Activated T-helper 17 cell treated with anti-CD3 and anti-CD28 coated beads, Interleukin-2, amount 50 U/mL, for 72 hours (primary cell): ENCODE measurements around the gene VSIG10. TPM values are rescaled to one million over a fixed set of nuclear protein-coding genes. Genes with fewer than 3 reads are reported as not detected.
A peak's percentile ranks its signal among the peaks of the same experiment; 100 is the strongest.

Source experiments
- ATAC-seq: fragments of 150-1000 bp; cut with Tn5 transposase; replicated peaks from 2 replicates; pipeline ENCODE4 v1.10.0; 2021; ENCODE audit warnings: mild to moderate bottlenecking, moderate library complexity
- H3K27ac Mint-ChIP-seq: one replicate; pipeline ENCODE4 v1.8.0; 2022; ENCODE audit warnings: mixed read lengths
- H3K27me3 Mint-ChIP-seq: one replicate; pipeline ENCODE4 v1.8.0; 2022; ENCODE audit warnings: mixed read lengths
- H3K36me3 Mint-ChIP-seq: one replicate; pipeline ENCODE4 v1.8.0; 2022; ENCODE audit warnings: low read depth, mild to moderate bottlenecking, mixed read lengths
- H3K4me1 Mint-ChIP-seq: one replicate; pipeline ENCODE4 v1.8.0; 2022; ENCODE audit warnings: mixed read lengths
- H3K4me3 Mint-ChIP-seq: one replicate; pipeline ENCODE4 v1.8.0; 2022; ENCODE audit warnings: mild to moderate bottlenecking, mixed read lengths
- H3K9me3 Mint-ChIP-seq: one replicate; pipeline ENCODE4 v1.8.0; 2022; ENCODE audit warnings: mixed read lengths
- total RNA-seq, 2 donors: library from RNA; stranded (reverse); gene quantifications; one replicate each; pipeline ENCODE4 v1.2.3, GENCODE V29; 2022

VSIG10 gene
- total RNA-seq, 2 donors from 2014 or later: 5.9 to 9.6 TPM

- Mint-ChIP-seq H3K4me1 (no peaks in the 10 kb centered on the region), H3K4me3 (no peak overlapping the region), H3K9me3 (no peaks in the 10 kb centered on the region), H3K36me3 (no peaks in the 10 kb centered on the region), H3K27me3 (no peaks in the 10 kb centered on the region), H3K27ac (no peak overlapping the region)
- no peak for ATAC-seq
These were observed 22.4 kb upstream of the VSIG10 start for GRCh38 chr12:118126119-118126757.

DNA sequence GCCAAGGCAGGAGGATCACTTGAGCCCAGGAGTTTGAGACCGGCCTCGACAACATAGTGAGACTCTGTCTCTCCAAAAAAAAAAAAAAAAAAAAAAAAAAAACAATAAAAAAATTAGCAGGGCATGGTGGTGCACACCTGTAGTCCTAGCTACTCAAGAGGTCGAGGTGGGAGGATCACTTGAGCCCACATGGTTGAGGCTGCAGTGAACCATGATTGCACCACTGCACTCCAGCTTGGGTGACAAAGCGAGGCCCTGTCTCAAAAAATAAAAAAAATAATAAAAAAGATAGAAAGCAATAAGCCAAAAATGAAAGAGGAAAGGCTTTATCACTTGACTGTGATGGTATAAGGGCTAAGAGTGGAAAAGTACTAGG, 21.9 kb upstream of the VSIG10 start:
- Mint-ChIP-seq H3K4me1 (peaks cover 3% of the 10 kb centered on the region), H3K4me3 (no peak overlapping the region), H3K36me3 (no peaks in the 10 kb centered on the region), H3K9me3 (no peaks in the 10 kb centered on the region), H3K27ac (no peak overlapping the region), H3K27me3 (no peaks in the 10 kb centered on the region)
- no peak for ATAC-seq

- Mint-ChIP-seq H3K27ac (no peak overlapping the region), H3K4me1 (peaks cover 7% of the 10 kb centered on the region), H3K27me3 (no peaks in the 10 kb centered on the region), H3K9me3 (no peaks in the 10 kb centered on the region), H3K4me3 (no peak overlapping the region), H3K36me3 (no peaks in the 10 kb centered on the region)
- ATAC-seq: no peak
These were observed 20.6 kb upstream of the VSIG10 start for GRCh38 chr12:118124333-118124874.

DNA sequence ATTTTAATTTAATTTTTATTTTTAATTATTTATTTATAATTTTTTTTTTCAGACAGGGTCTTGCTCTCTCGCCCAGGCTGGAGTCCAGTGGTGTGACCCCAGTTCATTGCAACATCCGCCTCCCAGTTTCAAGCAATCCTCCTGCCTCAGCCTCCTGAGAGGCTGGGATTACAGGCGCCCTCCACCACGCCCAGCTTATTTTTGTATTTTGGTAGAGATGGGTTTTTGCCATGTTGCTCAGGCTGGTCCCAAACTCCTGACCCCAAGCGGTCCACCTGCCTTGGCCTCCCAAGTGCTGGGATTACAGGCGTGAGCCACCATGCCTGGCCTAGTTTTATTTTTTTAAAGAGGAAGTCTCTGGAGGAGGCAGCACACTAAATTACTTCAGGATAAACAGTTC, 18.5 kb upstream of the VSIG10 start:
- Mint-ChIP-seq H3K27me3 (no peaks in the 10 kb centered on the region), H3K9me3 (no peaks in the 10 kb centered on the region), H3K4me1 (peaks cover 7% of the 10 kb centered on the region), H3K4me3 (no peak overlapping the region), H3K27ac (no peak overlapping the region), H3K36me3 (no peaks in the 10 kb centered on the region)
- ATAC-seq: no peak

- no peaks in the 10 kb centered on the region for H3K9me3 Mint-ChIP-seq
- H3K27ac Mint-ChIP-seq: peak overlapping the region; percentile 91
- ATAC-seq: peak; percentile 85
- peak overlapping the region; percentile 50 for H3K4me3 Mint-ChIP-seq
- no peaks in the 10 kb centered on the region for H3K27me3 Mint-ChIP-seq
- H3K36me3 Mint-ChIP-seq: no peaks in the 10 kb centered on the region
- H3K4me1 Mint-ChIP-seq: peaks cover 7% of the 10 kb centered on the region
These were observed 17.0 kb upstream of the VSIG10 start for GRCh38 chr12:118120579-118121363.

DNA sequence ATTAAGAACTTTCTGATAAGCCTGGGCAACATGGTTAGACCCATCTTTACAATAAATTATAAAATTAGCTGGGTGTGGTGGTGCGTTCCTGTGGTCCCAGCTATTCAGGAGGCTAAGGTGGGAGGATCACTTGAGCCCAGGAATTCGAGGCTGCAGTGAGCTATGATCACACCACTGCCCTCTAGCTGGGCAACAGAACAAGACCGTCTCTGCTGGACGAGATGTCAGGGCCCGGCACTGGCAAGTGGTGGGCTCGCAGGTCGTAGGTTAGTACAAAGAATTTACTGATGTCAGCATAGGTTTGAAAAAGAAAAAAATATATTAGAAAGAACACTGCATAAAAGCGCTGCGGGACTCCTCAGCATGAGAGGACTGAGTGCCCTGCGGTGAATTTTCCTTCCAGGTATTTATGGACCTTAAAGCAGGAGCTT, 15.7 kb upstream of the VSIG10 start:
- Mint-ChIP-seq H3K9me3 (no peaks in the 10 kb centered on the region), H3K27me3 (no peaks in the 10 kb centered on the region), H3K4me3 (no peak overlapping the region), H3K4me1 (peaks cover 7% of the 10 kb centered on the region), H3K36me3 (no peaks in the 10 kb centered on the region), H3K27ac (no peak overlapping the region)
- ATAC-seq: no peak

- peaks cover 4% of the 10 kb centered on the region for H3K4me1 Mint-ChIP-seq
- no peak overlapping the region for H3K27ac Mint-ChIP-seq
- no peak for ATAC-seq
- no peaks in the 10 kb centered on the region for H3K36me3 Mint-ChIP-seq
- no peaks in the 10 kb centered on the region for H3K9me3 Mint-ChIP-seq
- H3K4me3 Mint-ChIP-seq: no peak overlapping the region
- no peaks in the 10 kb centered on the region for H3K27me3 Mint-ChIP-seq
These were observed 5.3 kb upstream of the VSIG10 start for GRCh38 chr12:118109088-118109487.

DNA sequence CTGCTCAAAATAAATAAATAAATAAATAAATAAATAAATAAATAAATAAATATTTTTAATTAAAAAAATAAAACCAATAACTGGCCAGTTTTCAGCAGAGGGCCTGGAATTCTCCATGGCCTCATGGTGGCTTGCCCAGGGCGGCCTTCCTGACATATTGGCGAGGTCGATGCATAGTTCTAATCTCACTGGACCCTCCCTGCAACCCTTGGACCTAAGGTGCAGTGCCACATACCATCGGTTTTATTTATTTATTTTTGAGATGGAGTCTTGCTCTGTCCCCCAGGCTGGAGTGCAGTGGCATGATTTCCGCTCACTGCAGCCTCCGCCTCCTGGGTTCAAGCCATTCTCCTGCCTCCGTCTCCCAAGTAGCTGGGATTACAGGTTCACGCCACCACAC, 3.9 kb upstream of the VSIG10 start:
- no peaks in the 10 kb centered on the region for H3K36me3 Mint-ChIP-seq
- ATAC-seq: no peak
- peaks cover 4% of the 10 kb centered on the region for H3K4me1 Mint-ChIP-seq
- no peak overlapping the region for H3K4me3 Mint-ChIP-seq
- H3K9me3 Mint-ChIP-seq: no peaks in the 10 kb centered on the region
- H3K27me3 Mint-ChIP-seq: peaks cover 3% of the 10 kb centered on the region
- no peak overlapping the region for H3K27ac Mint-ChIP-seq

DNA sequence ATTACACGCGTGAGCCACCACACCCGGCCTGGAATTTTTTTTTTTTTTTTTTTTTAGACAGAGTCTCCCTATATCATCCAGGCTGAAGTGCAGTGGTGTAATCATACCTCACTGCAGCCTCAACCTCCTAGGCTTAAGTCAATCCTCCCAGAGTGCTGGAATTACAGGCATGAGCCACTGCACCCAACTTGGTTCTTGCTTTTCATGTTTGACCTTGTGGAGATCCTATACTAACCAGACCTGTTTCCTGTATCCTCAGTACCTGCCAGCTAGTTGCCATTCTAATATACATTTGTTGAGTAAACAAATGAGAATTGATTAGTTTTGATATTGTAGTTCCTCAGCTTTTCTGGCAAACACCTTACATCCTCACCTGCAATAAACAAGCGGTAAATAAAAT, 3.2 kb upstream of the VSIG10 start:
- Mint-ChIP-seq H3K27ac (no peak overlapping the region), H3K4me1 (peaks cover 4% of the 10 kb centered on the region), H3K9me3 (no peaks in the 10 kb centered on the region), H3K36me3 (no peaks in the 10 kb centered on the region), H3K4me3 (no peak overlapping the region), H3K27me3 (peaks cover 3% of the 10 kb centered on the region)
- ATAC-seq: no peak

- Mint-ChIP-seq H3K4me1 (peaks cover 4% of the 10 kb centered on the region), H3K36me3 (no peaks in the 10 kb centered on the region), H3K27ac (peak overlapping the region; percentile 83), H3K4me3 (peak overlapping the region; percentile 86), H3K27me3 (peaks cover 3% of the 10 kb centered on the region), H3K9me3 (no peaks in the 10 kb centered on the region)
- ATAC-seq: peak; percentile 17
These were observed 610 bp downstream of the VSIG10 start for GRCh38 chr12:118103201-118103600.

- no peaks in the 10 kb centered on the region for H3K36me3 Mint-ChIP-seq
- peaks cover 3% of the 10 kb centered on the region for H3K27me3 Mint-ChIP-seq
- H3K27ac Mint-ChIP-seq: peak overlapping the region; percentile 83
- peak overlapping the region; percentile 86 for H3K4me3 Mint-ChIP-seq
- H3K9me3 Mint-ChIP-seq: no peaks in the 10 kb centered on the region
- peaks cover 4% of the 10 kb centered on the region for H3K4me1 Mint-ChIP-seq
- ATAC-seq: no peak
These were observed 1.2 kb downstream of the VSIG10 start for GRCh38 chr12:118102609-118103008.

DNA sequence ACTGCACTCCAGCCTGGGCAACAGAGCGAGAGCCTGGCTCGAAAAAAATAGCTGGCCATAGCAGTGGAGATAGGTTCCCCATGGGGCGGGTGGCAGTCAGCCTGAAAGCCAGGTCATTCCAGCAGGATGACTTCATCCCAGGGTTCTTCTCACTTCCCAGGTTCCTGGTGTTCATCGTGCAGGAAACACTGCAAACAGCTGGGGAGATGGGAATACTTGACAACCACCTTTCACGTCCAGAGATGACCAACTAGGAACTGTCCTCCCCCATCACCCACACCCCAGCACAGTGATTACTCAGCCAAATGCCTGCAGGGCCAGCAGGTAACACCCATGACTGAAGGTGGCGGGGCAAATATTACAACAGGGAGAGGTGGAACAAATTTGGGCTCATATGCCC, 1.7 kb downstream of the VSIG10 start:
- no peak for ATAC-seq
- H3K4me1 Mint-ChIP-seq: peaks cover 4% of the 10 kb centered on the region
- H3K9me3 Mint-ChIP-seq: no peaks in the 10 kb centered on the region
- H3K36me3 Mint-ChIP-seq: no peaks in the 10 kb centered on the region
- H3K27me3 Mint-ChIP-seq: peaks cover 3% of the 10 kb centered on the region
- no peak overlapping the region for H3K27ac Mint-ChIP-seq
- H3K4me3 Mint-ChIP-seq: peak overlapping the region; percentile 86

- H3K36me3 Mint-ChIP-seq: no peaks in the 10 kb centered on the region
- no peak overlapping the region for H3K4me3 Mint-ChIP-seq
- peaks cover 3% of the 10 kb centered on the region for H3K27me3 Mint-ChIP-seq
- no peak overlapping the region for H3K27ac Mint-ChIP-seq
- peaks cover 4% of the 10 kb centered on the region for H3K4me1 Mint-ChIP-seq
- ATAC-seq: no peak
- no peaks in the 10 kb centered on the region for H3K9me3 Mint-ChIP-seq
These were observed 2.8 kb downstream of the VSIG10 start for GRCh38 chr12:118101051-118101450.

DNA sequence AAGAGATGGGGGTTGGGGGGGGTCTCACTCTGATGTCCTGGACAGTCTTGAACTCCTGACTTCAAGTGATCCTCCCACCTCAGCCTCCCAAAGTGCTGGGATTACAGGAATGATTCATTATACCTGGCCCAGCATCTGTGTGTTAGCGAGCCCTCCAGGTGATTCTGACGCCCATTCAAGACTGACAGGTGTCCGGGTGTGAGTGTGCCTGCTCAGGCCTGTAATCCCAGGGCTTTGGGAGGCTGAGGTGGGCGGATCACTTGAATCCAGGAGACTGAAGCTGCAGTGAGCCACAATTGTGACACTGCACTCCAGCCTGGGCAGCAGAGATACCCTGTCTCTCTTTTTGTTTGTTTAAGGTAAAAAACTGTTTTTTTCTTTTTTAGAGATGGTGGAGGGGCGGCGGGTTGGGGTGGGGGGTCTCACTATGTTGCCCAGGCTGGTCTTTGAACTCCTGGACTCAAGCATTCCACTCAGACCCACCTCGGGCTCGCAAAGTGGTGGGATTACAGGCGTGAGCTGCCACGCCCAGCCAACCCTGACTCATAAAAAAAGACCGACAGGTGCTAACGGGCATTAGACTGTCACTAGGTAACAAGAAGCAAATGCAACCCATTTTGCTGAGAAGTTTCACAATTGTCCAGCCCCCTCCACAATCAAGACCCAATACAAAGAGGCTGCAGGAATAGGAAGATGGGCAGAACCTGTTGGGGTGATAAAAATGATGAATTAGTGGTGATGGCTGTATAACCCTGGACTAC, 4.7 kb downstream of the VSIG10 start:
- Mint-ChIP-seq H3K36me3 (no peaks in the 10 kb centered on the region), H3K27ac (no peak overlapping the region), H3K4me1 (no peaks in the 10 kb centered on the region), H3K9me3 (no peaks in the 10 kb centered on the region), H3K4me3 (no peak overlapping the region), H3K27me3 (peaks cover 3% of the 10 kb centered on the region)
- ATAC-seq: no peak
